Measurements from ENCODE around the gene TMEM63B.
"Not testable (repeated sequence)": the region's sequence is repeated elsewhere in the genome, so short reads cannot be mapped to it uniquely, and the experiment has no call there.

Gene TMEM63B

DNA sequence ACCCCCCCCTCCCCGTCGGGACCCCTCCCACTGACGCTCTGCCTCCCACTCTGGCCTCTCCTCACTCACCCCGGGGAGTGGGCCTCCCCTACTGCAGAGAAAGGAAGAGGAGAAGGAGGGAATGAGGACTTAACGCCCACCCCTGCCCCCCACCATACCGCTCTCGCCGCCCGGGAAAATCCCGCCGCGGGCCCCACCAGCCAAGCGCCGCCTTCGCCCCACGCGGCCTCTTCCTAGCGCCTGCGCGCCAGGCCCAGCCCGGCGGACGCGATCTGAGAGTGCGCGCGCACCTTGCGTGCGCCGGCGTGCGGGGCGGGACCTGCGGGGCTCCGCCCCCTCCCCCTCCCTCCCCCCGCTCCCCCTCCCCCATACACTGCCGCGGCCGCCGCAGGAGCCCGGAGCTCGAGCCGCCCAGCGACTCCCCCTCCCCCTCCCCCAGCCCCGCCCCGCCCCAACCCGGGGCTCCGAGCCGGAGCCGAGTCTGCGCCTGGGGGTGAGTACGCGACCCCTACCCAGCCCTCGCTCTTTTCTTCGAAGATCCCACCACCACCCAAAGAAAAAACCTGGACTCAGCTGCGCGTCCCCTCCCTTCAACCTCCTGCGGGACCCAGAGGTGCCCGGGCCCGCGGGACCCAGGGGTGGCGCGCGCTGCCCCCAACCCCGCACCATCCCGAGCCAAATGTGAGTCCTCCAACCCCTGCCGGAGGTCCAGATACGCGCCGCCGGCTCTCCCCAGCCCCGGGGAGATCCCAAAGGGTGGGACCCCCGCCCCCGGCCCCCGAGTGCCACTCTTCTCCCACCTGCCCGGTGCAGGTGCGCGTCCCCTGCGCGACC, at the start of gene TMEM63B, which contains the start of gene MRPL14:
Gene TMEM63B (plus strand): TSS at position 369 of the 834 bp plus-strand sequence. CDS start 7,031 bp downstream, outside the sequence.
Gene MRPL14 (minus strand): TSS at position 267 of the 834 bp plus-strand sequence. CDS start 10,841 bp downstream, outside the sequence.
- DNase-seq, result peak; percentile 65

GRCh38 chr6:44078219-44078826, 49.0 kb upstream of the TMEM63B start:
- DNase-seq, result no peak

DNA sequence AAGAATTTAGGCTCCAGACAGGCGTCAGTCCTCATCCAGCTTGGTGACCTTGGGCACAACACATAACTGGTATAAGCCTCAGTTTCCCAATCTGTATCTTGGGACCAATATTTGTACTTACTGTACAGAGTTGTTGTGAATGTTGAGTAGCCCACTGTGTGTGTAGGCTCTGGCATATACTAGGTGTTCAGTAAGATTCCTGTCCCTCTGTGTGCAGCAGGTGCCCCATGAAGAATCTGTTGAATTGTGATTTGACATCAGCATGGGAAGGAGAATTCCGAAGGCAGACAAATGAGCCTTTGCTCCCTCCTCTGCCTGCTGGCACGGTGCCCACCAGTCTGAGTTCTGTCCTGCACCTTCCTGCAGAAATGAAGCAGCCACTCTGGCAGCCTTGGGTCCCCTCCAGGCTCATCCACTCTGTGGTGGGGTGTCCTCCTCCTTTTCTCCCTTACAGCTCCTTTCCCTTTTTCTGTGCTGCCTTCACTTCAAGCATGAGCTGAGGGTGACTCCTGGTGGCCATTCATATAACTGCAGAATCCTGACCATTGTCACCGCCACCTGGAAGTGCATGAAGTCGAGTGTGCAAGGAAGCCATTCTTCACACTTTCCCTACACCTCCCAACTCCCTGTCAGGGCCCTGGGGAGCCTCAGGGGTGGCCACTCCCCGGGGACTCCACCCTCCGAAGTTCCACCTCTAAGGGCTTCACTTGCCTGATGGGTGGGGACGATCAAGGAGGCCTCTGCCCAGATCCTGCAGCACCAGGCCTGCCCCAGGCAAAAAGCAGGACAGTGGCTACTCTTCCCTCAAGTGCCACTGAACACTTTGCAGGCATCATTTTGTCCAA, 48.3 kb upstream of the TMEM63B start:
- DNase-seq, result no peak

DNA sequence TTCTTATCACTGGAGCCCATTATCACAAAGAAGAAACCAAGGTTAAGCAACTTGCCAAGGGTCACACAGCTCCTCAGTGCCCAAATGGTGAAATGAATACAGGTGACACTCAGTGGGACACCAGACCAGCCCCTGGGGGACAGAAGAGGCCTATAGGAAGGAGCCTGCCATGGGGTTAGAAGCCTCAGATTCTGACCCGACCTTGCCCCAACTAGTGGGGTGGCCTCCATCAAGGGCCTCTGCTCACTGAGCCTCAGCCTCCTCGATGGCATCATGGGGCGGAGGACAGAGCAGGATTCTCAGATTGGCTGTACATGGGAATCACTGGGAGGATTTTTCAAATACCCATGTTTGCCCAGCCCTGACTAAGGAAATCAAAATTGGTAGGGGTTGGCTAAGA, 47.7 kb upstream of the TMEM63B start:
- DNase-seq, result no peak

- no peak for DNase-seq
Observed at GRCh38 chr6:44080561-44081521, 46.5 kb upstream of the TMEM63B start.

DNA sequence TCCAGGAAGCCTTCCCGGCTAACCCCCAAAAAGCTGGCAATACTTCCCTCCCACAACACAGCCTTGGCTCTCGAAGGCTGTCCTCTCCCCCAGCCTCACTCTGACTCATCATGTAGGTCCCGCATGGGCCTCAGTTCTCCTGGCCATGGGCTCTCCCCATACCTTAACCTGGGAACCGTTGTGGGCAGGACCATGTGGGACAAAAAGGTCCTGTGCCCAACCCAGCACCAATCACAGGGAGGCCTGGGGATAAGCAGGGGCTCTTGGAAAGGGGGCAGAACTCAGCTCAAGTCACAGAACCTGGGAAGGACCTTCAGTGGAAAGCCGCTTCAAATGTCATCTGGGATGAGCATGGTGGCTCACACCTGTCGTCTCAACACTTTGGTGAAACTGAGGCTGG, 45.6 kb upstream of the TMEM63B start:
- no peak for DNase-seq

DNA sequence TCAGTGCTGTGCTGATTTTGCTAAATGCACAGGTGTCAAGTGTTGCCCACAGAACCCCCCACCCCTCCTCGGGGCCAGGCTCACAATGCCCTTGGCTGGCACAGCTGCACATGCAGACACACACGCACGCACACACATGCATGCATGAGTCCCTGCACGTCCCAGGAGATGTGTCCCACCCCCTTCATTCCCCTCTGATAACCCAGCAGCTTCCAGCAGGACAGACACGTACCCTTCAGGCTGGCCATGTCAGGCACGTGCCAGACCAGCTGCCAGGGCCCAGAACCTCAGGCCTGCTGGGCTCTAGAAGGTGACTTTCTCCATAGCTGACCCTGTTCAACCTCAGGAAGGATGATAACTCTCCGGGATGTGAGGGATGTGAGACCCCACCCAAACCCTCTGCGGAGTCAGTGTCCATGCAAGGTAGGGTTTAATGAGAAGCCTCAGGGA, 44.5 kb upstream of the TMEM63B start:
- no peak for DNase-seq

DNA sequence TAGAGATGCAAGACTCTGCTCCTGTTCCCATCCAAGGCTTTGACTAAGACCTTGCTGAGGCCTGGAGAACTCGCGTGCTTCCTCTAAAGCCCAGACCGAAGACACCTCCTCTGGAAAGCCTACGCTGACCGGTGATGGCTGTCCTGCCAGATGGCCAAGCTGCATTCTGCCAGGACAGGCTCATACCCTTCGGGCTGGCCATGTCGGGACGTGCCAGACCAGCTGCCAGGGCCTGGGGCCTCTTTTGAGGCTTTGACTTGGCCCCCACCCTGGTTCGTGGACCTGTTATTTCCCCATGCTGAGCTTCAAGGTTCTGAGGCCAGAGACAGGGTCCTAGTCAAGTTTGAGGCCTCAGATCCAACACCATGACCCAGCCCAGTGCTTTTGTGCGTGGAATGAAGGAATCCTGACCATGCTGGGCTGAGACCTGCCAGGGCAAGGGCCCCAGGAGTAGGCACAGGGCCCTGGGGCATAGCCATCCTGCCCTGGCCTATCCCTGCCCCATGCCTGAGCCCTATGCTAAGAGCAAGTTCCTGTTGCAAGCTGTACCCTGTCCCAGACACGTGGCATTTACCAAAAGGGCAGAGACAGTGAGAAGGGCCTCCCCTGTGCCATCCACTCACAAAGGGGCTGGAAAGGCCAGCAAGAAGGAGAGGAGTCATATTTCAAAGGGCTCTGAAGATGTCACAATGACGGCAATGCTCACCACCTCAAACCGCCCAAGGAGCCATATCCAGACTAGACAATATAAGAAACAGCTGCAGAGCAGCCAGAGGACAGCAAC, 42.9 kb upstream of the TMEM63B start:
- DNase-seq, result no peak

GRCh38 chr6:44085219-44085618, 42.1 kb upstream of the TMEM63B start:
- no peak for DNase-seq

GRCh38 chr6:44086931-44087574, 40.3 kb upstream of the TMEM63B start:
- DNase-seq, result no peak

GRCh38 chr6:44087623-44088022, 39.7 kb upstream of the TMEM63B start:
- DNase-seq, result no peak

DNA sequence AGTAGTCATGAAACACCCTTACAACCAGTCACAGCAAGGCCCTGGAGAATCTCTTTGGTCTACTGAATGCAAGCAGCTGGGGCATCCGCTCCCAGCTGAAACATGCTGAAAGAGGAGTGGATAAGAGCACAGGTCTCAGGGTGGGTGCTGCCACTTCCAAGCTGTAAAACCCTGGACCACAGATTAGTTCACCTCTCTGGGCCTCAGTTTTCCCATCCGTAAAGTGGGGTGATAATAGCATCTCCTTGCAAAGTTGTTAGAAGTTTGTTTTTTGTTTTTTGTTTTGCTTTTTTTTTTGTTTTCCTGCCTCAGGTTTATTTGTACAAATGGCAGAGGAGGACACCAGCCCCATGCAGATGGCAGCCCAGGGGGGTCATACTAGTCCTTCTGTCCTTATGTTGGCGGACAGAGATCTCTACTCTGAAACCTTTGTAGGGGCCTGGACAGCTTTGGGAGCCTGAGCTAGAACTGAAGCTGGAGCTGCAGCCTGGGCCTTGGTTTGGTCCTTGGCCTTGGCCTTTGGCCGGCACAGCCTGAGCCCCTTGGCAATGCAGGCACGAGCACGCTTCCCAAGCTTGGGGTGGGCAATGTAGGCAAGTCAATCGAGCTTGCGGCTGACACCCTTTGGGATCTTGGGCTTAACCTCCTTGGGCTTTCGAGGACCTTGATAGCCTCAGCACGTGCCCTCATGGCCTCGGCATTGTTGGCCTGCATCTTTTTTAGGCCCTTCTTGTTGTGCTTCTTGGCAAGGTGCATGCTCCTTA, 38.3 kb upstream of the TMEM63B start:
- no peak for DNase-seq

DNA sequence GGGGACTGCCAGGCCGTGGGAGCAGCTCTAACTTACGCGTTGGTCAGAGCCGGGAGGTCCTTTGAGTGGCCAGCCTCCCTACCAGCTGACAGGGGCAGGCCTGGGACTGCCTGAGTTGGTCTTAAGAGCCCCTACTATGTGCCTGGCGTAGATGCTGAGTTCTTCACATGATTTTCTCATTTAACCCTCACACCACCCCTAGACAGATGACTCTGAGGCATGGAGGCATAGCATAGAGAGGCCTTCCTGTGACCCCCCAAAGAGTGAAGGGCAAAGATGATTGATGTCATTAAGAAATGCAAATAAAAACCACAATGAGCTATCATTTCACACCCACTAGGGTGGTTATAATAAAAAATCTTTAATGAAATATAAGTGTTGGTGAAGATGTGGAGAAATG, 36.9 kb upstream of the TMEM63B start:
- no peak for DNase-seq

- not testable (repeated sequence) for DNase-seq
Observed at GRCh38 chr6:44091356-44091755, 36.0 kb upstream of the TMEM63B start.

- DNase-seq, result no peak
Observed at GRCh38 chr6:44091981-44092884, 35.1 kb upstream of the TMEM63B start.

DNA sequence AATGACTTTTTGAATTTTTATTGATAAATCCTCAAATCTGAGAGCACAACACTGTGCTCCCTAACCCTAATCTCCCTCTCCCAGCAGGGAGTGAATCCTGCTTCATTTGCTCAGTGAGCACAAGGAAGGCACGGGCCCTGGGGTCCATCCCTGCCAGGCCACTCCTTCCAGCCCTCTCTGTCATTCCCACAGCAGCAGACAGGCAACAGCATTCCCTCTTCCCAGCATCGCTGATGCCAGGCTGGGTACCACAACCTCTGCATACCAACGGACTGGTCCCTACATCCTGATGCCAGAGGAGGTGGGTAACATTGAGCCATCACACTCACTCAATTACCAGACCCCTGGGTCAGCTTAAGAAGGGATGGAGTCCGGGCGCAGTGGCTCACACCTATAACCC, 34.3 kb upstream of the TMEM63B start:
- no peak for DNase-seq

- no peak for DNase-seq
Observed at GRCh38 chr6:44093750-44094402, 33.5 kb upstream of the TMEM63B start.
